Brain pericyte (primary cell): ENCODE data around the gene SPART.
"Not testable (repeated sequence)": the region's sequence is repeated elsewhere in the genome, so short reads cannot be mapped to it uniquely, and the experiment has no call there.

Experiments used
- DNase-seq: peaks from one replicate; pipeline ENCODE4 v3.0.0-alpha.2; 2012; ENCODE audit warnings: low read depth, low spot score

SPART gene

DNA sequence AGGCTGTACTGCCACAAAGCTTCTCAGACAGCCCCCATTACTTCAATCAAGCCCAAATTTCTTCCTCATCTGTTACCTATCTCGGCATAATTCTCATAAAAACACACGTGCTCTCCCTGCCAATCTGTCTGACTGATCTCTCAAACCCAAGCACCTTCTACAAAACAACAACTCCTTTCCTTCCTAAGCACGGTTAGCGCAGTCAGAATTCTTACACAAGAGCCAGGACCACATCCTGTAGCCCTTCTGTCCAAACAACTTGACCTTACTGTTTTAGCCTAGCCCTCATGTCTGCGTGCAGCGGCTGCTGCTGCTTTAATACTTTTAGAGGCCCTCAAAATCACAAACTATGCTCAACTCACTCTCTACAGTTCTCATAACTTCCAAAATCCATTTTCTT lies 26.4 kb downstream of the SPART start:
- DNase-seq = not testable (repeated sequence)

DNA sequence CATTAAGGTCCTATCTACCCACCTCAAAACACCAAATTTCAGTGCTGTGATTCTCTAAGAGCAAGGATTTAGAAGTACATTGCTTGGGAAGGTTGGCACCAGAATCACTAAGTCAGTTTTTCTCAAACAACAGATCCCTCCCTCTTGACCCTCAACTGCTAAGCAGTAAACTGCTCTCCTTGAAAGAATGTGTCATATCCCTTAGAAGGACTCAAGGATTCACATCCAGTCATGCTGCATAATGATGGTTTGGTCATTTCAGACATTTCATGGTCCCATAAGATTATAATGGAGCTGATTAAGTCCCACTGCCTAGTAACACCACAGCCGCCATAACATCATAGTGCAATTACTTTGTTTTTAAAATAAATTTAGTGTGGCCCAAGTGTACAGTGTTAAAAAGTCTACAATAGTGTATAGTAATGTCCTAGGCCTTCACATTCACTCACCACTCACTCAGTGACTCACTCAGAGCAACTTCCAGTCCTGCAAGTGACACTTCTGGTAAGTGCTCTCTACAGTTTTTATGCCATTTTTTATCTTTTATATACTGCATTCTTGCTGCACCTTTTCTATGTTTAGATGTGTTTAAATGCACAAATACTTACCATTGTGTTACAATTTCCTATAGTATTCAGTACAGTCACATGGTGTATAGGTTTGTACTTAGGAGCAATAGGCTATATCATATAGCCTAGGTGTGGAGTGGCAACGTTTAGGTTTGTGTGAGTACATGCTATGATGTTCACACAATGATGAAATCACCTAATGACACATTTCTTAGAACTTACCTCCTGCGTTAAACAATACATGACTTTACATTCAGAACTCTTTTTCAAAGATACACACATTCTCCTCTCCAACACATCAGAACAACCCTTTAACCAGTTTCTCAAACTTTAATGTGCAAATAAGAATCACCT lies 32.9 kb downstream of the SPART start:
- no peak for DNase-seq

DNA sequence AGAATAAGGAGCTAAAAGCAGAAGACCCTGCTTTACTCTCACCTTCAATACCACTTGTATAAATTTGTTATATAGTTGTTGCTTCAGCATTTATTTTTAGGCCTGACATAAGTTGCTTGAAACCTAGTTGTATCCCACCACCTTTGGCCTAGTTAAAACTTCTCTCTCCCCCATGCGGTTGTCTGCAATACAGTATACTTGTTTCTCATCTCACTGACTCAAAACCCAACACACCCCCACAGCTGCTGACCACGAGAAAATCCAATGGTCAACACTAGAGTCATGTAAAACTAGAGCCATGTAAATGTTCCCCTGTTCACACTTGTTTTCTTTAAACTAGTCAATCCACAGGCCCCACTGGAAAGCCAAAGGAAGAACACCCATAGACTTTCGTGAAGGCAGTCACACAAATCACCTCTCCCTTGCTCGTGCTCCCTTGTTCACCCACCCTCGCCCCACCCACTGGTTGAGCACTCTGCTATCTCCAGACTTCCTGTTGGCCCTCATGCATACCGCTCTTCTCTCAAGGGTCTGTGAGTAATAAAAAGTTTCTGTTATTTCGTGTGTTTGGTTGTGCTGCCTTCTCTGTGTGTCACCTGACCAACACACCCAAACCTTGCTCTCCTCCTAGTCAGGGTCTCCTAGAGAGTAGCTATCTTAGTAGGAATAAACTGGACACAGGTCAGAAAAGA lies 35.6 kb downstream of the SPART start:
- no peak for DNase-seq

DNA sequence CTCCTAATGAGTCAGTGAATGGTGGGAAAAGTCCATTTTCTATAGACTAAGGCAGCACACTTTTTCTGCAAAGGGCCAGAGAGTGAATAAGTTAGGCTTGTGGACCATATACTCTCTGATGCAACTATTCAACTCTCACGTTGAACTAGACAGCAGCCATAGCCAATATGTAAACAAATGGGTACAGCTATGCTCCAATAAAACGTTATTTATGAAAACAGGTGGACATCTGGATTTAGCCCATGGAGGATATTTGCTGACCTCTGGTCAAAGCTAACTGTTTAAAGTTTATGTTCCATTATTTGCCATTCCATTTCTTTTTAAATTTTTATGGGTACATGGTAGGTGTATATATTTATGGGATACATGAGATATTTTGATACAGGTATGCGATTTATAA lies 43.9 kb downstream of the SPART start:
- no peak for DNase-seq

DNA sequence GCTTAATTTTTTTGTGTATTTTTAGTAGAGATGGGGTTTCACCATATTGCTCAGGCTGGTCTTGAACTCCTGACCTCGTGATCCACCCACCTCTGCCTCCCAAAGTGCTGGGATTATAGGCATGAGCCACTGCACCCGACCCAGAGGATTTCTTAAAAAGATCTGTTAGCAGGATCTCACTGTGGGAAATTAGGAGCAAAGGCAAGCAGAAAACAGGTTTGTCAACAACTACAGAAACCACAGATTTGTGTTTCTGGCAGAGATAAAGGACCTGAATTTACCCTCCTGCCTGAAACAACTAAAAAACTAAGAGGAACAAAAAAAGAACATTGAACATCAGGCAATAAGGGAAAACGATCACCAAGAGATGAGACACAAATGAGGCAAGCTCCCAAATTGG lies 46.7 kb downstream of the SPART start:
- DNase-seq = not testable (repeated sequence)

- no peak for DNase-seq
These were observed 47.6 kb downstream of the SPART start for GRCh38 chr13:36298535-36299068.

DNA sequence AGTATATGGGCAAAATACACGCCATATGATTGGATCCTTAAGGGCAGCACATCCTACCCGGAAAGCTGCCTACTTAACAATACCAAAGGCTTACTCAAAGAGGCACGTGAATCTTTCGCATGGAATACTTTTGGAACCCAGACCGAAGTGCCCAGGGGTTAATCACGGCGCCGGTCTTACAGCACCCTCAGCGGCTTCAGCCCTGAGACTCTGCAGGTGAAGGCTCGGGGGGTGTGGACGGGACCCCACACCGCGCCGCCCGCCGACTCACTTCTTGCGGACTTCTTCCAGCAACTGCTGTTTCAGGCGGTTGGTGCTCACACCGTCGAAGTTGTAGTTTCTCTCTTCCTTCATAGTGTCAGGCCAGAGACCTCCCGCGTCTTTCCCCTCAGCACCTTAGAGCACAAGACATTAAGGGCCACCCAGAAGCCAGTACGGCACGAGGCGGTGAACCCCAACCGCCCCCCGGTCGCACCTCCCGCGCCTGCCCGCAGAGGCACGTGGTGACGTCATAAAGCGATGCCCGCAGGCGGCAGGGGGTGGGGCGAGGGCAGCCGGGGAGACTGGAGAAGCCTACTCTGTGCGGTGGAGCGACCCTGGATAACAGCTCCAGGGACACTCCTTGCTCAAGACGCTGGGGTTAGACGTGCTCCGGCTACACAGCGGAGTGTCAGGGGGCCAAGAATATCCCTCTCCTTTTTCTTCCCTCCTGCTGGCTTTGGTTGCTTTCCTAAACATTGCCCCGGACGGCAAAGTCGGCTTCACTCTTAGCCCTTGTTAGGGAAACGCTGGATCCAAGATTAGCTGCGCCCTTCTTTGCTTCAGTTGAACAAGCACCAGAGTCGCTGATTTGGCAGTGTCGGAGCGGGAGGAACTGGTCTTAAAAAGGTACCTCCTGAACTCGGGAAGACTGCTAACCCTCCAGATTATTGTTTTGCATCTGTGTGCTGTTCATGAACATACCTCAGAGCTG lies 48.5 kb downstream of the SPART start, which contains the start of gene CCDC169:
Gene CCDC169, minus strand, starts transcription at position 449 of the 973 bp plus-strand sequence. Its CDS starts 95 bp downstream, at position 354.
- peak; percentile 27 for DNase-seq

DNA sequence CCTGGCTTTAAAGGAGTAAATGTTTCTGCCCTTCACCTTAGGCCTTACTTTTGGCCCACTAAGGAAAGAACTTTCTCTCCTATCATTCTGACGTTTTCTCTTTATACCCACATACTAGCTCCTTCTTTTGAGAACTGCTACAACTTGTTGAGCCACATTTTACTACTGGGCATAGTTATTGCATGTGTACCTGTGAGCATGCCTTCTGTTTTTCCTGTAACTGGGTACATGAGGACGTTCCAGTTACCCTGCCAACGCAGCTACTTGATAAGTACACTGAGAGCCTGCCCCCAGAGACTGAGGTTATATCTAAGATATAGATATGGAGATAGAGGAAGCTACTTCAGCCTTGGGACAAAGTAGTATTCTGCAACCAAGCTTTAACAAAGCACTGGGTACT lies 52.1 kb downstream of the SPART start:
- no peak for DNase-seq

GRCh38 chr13:36293497-36293896 lies 52.7 kb downstream of the SPART start:
- no peak for DNase-seq

GRCh38 chr13:36288794-36289391 lies 57.3 kb downstream of the SPART start:
- DNase-seq = no peak

GRCh38 chr13:36286006-36286405 lies 60.2 kb downstream of the SPART start:
- DNase-seq = no peak

DNA sequence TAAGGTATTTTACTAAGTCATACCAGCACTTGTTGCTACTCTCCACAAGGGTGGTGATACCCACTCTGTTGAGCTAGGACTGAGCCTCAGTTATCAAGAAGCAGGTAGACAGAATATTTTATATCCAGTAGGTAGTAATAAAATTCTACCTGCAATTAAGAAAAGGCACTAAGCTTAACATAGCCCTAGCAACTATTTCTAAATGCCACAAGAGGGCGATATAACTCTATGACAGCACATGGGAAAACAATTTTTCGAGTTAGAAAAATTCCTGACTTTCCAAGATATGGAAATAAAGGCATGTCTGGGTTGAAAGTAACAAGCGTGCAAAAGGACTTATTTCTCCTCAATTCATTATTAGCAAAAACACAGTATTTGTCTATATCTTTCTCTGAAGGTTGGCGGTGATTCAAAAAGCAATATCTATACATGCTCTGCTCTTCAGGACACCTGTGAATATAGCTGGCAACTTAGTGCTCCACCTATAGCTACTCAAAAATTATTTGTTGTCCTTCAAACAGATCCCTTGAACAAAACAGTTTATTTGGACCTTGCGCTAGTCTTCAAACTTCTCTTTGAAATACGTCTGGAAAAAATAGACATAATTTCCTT lies 63.3 kb downstream of the SPART start:
- no peak for DNase-seq

DNA sequence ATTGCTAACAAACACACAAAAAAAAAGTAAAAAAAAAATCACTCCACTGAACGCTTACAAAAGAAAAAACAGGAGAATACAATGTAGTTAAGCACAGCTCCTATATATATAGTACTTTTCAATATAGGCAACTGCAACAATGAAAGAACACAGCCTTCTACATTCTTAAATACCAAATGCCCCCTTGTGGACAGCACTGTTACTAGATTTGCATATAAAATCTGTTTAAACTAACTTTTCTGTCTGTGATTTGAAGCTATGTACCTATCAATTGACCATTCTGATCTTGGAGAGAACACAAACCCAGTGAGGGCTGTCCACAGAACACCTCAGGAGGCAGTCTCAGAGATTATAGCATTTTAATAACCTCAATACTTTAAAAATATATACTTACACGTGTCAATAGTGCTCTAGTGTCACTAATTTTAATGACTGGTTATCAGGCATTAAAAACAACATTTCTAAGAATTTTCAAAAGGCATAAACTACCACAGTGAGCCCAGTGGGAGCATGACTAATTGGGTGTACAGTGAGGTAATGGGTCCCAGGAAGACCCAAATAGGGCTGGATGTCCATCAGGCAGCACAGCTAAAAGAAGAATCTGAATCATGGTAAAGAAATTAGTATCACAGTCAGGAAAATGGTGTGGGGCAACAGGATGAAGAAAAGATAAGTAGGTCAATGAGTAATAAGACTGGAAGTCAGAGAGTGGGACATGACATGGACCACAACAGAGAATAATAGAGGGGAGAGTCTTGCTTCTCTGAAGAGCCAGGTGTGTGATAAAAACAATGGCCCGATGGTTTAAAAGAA lies 70.8 kb downstream of the SPART start:
- DNase-seq = no peak

- no peak for DNase-seq
These were observed 72.8 kb downstream of the SPART start for GRCh38 chr13:36273431-36273830.

- DNase-seq = no peak
These were observed 84.2 kb downstream of the SPART start for GRCh38 chr13:36261976-36262375.

DNA sequence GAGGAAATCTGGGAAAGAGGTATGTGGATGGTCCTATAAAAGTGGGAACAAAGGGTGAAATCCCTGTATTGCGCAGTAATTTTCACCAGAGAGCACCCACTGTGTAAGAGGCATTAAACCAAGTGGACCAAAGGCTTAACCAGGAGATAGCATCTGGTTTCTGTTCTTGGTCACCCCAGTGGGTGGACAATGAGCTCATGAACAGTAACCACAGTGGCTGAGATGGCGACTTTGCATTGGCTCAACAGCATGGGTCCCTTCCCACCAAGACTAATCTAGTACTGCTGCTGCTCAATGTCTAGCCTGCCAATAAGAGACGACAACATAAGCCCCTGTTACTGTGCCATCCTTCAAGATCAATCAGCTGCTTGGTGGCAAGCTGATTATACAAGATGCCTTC lies 85.2 kb downstream of the SPART start:
- DNase-seq = no peak

GRCh38 chr13:36259361-36260137 lies 86.6 kb downstream of the SPART start:
- no peak for DNase-seq

GRCh38 chr13:36258831-36259230 lies 87.4 kb downstream of the SPART start:
- no peak for DNase-seq
